Activated CD4-positive, alpha-beta T cell treated with anti-CD3 and anti-CD28 coated beads, Interleukin-2, amount 10 ng/mL, durations not matched to agents 24 days and 14 days (primary cell): Measurements from ENCODE around the gene MRPL1. TPM values are rescaled to one million over a fixed set of nuclear protein-coding genes. Genes with fewer than 3 reads are reported as not detected.

Experiments
- DNase-seq: peaks from one replicate; pipeline ENCODE4 v3.0.0; 2022
- H3K27ac Mint-ChIP-seq: one replicate; pipeline ENCODE4 v1.8.0; 2022; ENCODE audit warnings: mild to moderate bottlenecking, mixed read lengths
- H3K27me3 Mint-ChIP-seq: one replicate; pipeline ENCODE4 v1.8.0; 2022; ENCODE audit warnings: mixed read lengths
- H3K36me3 Mint-ChIP-seq: one replicate; pipeline ENCODE4 v1.8.0; 2022; ENCODE audit warnings: low read depth, mild to moderate bottlenecking, mixed read lengths
- H3K4me1 Mint-ChIP-seq: one replicate; pipeline ENCODE4 v1.8.0; 2021; ENCODE audit warnings: mixed read lengths
- H3K4me3 Mint-ChIP-seq: one replicate; pipeline ENCODE4 v1.8.0; 2022; ENCODE audit warnings: mild to moderate bottlenecking, moderate library complexity, mixed read lengths
- H3K9me3 Mint-ChIP-seq: one replicate; pipeline ENCODE4 v1.8.0; 2021; ENCODE audit warnings: mixed read lengths
- intact Hi-C: fragments of 100-400 bp; cut with micrococcal nuclease; formaldehyde crosslinking; loops from one replicate; pipeline ENCODE4 v1.15.1; 2023
- total RNA-seq: library from RNA; stranded (reverse); gene quantifications from 2 replicates; pipeline ENCODE4 v1.2.3, GENCODE V29; 2022

MRPL1 gene
- total RNA-seq = 65.0 and 72.7 TPM in 2 replicates

DNA sequence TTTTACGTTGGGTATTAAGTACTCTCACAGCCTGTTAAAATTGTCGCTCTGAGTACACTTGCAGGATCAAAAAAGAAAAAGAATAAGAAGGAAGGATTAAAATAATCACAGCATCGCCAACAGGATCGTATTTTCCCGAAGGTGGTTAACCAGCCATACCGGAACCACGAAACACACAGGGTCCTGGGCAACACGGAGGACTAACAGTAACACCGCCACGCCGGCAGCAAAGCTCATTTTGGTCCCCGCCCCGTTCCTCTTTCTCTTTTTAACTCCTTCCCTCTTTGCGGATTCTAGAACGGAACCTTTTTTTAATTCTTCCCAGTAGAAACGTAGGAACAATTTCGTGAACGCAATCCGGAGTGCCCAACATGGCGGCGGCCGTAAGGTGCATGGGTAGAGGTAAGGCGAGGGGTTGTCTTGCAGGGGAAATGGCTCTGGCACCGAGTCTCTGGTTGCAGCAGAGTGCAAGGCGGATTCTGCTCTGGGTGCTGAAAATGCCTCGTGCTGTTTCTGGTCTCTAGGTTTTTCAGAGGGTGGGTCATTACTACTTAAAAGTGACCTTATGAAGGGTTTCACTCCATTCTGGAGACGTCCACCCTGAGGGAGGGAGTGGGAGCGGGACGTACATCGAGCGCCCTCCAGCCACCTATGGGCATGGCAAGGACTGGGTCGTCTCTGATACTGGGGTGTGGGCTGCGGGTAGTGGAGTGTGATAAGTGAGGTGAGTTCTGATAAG is at the start of gene MRPL1:
Gene MRPL1 (plus strand): TSS at position 353 of the 739 bp plus-strand sequence. CDS start 19 bp downstream, at position 372.
- peaks cover 4% of the 10 kb centered on the region for H3K27me3 Mint-ChIP-seq
- peaks cover 5% of the 10 kb centered on the region for H3K9me3 Mint-ChIP-seq
- intact Hi-C loops = loop anchor here (1.0 to 5.0 kb wide), 7 partner anchors 8 to 786 kb away; no protein-coding TSS in a partner anchor
- peaks cover 47% of the 10 kb centered on the region for H3K4me1 Mint-ChIP-seq
- H3K27ac Mint-ChIP-seq = peak within 1 kb of the TSS; percentile 100
- peak; percentile 96 for DNase-seq
- peak within 1 kb of the TSS; percentile 98 for H3K4me3 Mint-ChIP-seq
- H3K36me3 Mint-ChIP-seq = peaks cover 22% of the 10 kb centered on the region

DNA sequence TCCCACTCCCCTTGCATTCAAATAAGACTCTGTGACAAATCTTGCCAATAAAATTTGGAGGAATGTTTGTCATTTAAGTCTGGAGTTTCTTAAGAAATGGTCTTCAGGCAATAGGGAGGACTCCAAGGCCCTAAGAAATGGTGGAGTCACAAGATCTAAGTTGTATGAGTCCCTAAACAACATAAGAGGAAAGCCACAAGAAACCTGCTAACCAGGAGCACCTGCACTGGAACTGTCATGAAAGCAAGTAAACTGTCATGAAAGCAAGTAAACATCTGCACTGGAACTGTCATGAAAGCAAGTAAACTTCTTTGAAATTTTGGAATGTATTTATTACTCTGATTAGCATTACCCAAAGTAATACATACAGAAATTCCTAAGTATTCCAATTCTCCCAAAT is 47.0 kb upstream of the MRPL1 start:
- H3K4me1 Mint-ChIP-seq = peaks cover 43% of the 10 kb centered on the region
- H3K9me3 Mint-ChIP-seq = no peaks in the 10 kb centered on the region
- DNase-seq = peak; percentile 62
- peaks cover 49% of the 10 kb centered on the region for H3K36me3 Mint-ChIP-seq
- H3K4me3 Mint-ChIP-seq = peak overlapping the region; percentile 37
- H3K27me3 Mint-ChIP-seq = peaks cover 1% of the 10 kb centered on the region
- H3K27ac Mint-ChIP-seq = peak overlapping the region; percentile 6
- intact Hi-C loops = loop anchor here (5.0 kb wide), 1 partner anchor 242 kb away; the partner anchor contains the start of gene FRAS1

DNA sequence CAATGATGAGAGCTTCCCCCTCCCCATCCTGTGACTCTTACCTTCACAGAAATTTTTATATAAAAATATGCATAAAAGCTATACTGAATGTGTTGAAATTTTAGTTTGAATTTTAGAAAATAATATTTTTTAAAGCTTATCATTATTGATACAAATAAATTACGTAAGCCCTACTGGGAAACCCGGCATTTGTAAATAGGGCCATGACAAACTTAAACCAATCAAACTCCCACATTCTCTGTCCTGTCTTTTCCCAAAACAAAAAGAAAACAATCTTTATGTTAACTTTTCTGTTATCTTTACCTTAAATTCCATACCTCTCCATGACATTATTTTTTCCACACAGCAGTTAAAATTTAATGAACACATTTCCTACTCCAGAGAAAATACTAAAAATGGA is 46.1 kb upstream of the MRPL1 start:
- no peaks in the 10 kb centered on the region for H3K9me3 Mint-ChIP-seq
- peaks cover 46% of the 10 kb centered on the region for H3K4me1 Mint-ChIP-seq
- peaks cover 42% of the 10 kb centered on the region for H3K36me3 Mint-ChIP-seq
- no peak overlapping the region for H3K27ac Mint-ChIP-seq
- peaks cover 1% of the 10 kb centered on the region for H3K27me3 Mint-ChIP-seq
- peak overlapping the region; percentile 54 for H3K4me3 Mint-ChIP-seq
- intact Hi-C loops = loop anchor here (5.0 kb wide), 1 partner anchor 241 kb away; the partner anchor contains the start of gene FRAS1
- no peak for DNase-seq

DNA sequence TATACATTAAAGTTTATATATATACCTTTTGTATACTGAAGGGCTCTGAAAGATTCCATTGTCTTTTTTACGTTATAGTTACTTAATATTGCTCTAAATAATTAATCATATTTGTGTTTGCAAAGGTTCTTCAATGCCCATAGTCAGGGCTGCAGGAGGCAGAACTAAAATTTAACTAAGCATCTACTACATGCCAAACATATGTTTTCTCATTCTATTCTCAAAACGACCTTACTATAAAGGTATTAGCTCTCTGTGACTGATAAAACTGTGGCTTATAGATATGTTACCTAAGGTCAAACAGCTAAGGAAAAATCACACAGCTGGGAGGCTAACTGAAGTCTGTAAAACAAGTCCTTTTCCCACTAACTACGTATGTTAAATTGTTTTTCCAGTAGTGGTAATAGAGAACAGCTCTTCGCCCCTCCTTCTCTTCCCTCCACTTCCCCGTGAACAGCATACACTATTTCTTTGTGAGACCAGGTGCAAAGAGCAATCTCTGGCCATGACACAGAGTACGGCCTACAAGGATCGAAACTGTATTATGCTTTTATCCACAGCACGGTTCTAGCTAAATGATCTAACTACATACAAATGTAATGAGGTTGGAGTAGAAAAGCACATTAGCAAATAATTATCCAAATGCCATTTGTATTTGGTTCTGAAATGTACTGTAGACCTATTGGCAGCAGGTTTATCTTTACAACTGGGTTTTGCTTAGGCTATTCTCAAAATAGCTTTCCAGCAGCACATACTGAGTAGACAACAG is 45.1 kb upstream of the MRPL1 start:
- Mint-ChIP-seq H3K27me3 (peaks cover 1% of the 10 kb centered on the region), H3K27ac (peak overlapping the region; percentile 97), H3K4me1 (peaks cover 48% of the 10 kb centered on the region), H3K36me3 (peaks cover 41% of the 10 kb centered on the region), H3K4me3 (peak overlapping the region; percentile 82), H3K9me3 (no peaks in the 10 kb centered on the region)
- DNase-seq = peak; percentile 69
- intact Hi-C loops = loop anchor here (1.0 to 5.0 kb wide), 3 partner anchors 16 to 240 kb away; partner anchors contain the start of gene FRAS1

DNA sequence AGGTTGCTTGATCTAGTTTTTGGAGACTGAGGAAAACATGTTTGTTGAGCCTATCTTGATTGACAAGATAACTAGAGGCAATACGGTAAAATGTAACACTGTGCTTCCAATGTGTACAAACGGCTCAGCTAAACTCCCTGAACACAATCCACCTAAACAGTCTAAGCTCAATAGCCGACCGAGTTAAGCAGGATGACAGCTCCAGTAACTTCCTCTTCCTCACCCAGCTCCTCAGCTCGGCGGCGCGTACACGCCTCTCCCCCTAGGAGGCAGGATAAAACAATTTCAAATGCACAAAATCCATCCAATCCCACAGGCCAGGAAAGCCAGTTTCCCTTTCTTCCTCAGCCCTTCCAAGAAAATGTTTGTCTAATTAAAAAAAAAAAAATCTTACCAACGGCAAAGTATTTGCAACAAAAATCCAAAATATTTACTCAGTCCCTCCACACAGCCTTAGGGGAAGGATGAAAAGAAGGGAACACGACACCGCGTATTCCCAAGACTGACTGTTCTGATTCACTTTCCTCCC is 44.5 kb upstream of the MRPL1 start:
- peaks cover 40% of the 10 kb centered on the region for H3K36me3 Mint-ChIP-seq
- peak overlapping the region; percentile 97 for H3K27ac Mint-ChIP-seq
- H3K9me3 Mint-ChIP-seq = no peaks in the 10 kb centered on the region
- peaks cover 1% of the 10 kb centered on the region for H3K27me3 Mint-ChIP-seq
- DNase-seq = peak; percentile 86
- peak overlapping the region; percentile 82 for H3K4me3 Mint-ChIP-seq
- peaks cover 48% of the 10 kb centered on the region for H3K4me1 Mint-ChIP-seq
- intact Hi-C loops = loop anchor here (2.0 to 5.0 kb wide), 2 partner anchors 83 to 239 kb away; partner anchors contain the start of gene FRAS1

DNA sequence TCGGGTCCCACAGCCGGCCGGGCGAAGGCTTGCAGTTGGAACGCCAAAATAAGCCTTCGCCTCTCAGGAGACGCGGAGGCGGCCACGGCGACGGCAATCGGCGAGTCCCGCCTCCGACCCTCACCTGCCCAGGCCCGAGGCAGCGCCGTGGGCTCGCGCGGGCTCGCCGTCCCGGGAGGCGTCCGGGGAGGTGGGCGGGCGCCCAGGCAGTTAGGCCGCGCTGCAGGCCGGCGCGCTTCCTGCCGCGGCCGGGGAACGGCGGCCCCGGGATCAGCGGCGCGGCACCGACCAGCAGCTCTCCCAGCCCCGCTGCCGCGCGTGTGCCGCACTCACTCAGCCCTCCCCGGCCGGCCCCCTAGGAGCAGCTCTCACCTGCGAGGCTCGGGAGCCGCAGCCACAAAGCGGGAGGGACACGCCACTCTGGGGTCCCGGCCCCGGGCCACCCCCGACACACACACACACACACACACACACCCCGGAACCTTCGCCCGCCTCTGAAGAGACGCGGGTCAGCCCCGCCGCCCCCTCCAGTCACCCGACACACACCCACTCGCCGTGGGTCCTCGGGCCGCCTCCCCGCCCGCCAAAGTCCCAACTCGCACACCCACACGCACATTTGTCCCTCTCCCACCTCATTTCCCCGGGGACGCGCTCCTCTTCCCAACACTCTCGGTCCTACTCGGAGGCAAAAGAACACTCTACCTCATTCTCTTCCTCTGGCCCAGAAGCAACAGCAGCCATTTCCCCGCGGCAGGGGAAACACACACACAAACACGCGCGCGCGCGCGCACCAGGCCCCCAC is 43.8 kb upstream of the MRPL1 start, which contains the start of gene CNOT6L:
Gene CNOT6L (minus strand): TSS at position 767 of the 802 bp plus-strand sequence. CDS start 60 bp downstream, at position 707.
- peaks cover 1% of the 10 kb centered on the region for H3K27me3 Mint-ChIP-seq
- intact Hi-C loops = loop anchor here (2.0 to 5.0 kb wide), 2 partner anchors 84 to 238 kb away; partner anchors contain the start of gene FRAS1
- DNase-seq = peak; percentile 94
- H3K27ac Mint-ChIP-seq = peak within 1 kb of the TSS; percentile 100
- peaks cover 44% of the 10 kb centered on the region for H3K4me1 Mint-ChIP-seq
- H3K4me3 Mint-ChIP-seq = peak within 1 kb of the TSS; percentile 99
- H3K36me3 Mint-ChIP-seq = peaks cover 36% of the 10 kb centered on the region
- H3K9me3 Mint-ChIP-seq = no peaks in the 10 kb centered on the region

DNA sequence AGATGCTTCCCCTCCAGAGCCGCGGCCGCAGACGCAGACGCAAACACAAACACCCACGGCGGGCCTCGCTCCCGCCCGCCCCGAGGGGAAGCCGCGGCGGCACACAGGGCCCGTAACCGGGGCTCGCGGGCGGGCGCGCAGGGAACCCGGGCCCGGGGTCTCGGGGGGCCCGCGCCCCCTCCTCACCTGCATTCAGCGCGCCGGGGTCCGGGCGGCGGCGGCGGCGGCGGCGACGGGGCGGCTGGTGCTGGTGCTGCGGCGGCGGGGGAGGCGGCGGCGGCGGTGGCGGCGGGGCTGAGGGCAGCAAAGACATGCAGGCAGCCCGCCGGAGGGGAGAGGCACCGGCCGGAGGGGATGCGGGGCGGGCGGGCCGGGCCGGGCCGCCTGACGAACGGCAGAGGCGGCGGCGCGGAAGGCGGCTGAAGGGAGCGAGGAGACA is 43.2 kb upstream of the MRPL1 start:
- peak overlapping the region; percentile 100 for H3K27ac Mint-ChIP-seq
- intact Hi-C loops = loop anchor here (2.0 to 5.0 kb wide), 2 partner anchors 85 to 238 kb away; partner anchors contain the start of gene FRAS1
- DNase-seq = no peak
- H3K36me3 Mint-ChIP-seq = peaks cover 33% of the 10 kb centered on the region
- peaks cover 40% of the 10 kb centered on the region for H3K4me1 Mint-ChIP-seq
- H3K27me3 Mint-ChIP-seq = peaks cover 1% of the 10 kb centered on the region
- no peaks in the 10 kb centered on the region for H3K9me3 Mint-ChIP-seq
- H3K4me3 Mint-ChIP-seq = peak overlapping the region; percentile 99

DNA sequence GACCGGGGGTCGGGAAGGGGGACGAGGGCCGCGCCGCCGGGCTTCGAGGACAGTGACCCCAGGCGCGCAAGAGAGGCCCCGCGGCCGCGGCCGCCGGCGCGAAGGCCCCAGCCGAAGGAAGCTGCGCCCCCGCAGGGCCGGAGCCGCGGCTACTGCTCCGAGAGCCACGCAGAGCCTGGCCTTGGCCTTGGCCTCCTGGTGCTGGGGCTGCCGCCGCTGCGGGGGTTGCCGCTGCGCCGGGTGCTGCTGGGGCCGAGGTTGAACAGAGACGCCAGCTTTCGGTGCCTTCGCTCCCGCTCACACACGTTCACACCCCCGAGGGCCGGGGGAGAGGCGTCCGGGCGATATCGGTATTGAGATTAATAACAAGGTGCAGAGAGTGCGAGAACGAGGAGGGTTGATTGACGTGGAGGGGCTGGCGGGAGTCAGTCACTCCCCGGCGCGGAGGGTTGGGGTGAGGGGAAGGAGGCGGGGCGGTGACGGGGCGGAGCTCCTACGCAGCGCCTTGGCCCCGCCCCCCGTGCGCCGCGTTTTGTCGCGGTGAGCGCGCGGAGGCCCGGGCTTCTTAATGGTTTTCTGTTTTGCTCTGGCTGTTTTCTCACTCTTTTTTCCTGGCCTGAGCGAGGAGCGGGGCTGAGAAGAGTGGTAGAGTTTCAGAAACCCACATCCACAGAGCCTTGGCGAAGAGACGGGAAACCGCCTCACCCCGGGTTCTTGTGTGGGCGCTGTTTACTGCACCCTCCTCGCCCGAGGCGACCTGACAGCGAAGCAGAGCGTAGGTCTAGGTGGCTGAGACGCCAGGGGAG is 42.6 kb upstream of the MRPL1 start:
- Mint-ChIP-seq H3K4me3 (peak overlapping the region; percentile 97), H3K27me3 (peaks cover 1% of the 10 kb centered on the region), H3K27ac (peak overlapping the region; percentile 100), H3K36me3 (peaks cover 29% of the 10 kb centered on the region), H3K9me3 (no peaks in the 10 kb centered on the region), H3K4me1 (peaks cover 38% of the 10 kb centered on the region)
- DNase-seq = peak; percentile 98
- intact Hi-C loops = loop anchor here (1.0 to 10.0 kb wide), 8 partner anchors 33 to 955 kb away; partner anchors contain the start of genes BMP2K, CCNI, FRAS1 and MRPL1

DNA sequence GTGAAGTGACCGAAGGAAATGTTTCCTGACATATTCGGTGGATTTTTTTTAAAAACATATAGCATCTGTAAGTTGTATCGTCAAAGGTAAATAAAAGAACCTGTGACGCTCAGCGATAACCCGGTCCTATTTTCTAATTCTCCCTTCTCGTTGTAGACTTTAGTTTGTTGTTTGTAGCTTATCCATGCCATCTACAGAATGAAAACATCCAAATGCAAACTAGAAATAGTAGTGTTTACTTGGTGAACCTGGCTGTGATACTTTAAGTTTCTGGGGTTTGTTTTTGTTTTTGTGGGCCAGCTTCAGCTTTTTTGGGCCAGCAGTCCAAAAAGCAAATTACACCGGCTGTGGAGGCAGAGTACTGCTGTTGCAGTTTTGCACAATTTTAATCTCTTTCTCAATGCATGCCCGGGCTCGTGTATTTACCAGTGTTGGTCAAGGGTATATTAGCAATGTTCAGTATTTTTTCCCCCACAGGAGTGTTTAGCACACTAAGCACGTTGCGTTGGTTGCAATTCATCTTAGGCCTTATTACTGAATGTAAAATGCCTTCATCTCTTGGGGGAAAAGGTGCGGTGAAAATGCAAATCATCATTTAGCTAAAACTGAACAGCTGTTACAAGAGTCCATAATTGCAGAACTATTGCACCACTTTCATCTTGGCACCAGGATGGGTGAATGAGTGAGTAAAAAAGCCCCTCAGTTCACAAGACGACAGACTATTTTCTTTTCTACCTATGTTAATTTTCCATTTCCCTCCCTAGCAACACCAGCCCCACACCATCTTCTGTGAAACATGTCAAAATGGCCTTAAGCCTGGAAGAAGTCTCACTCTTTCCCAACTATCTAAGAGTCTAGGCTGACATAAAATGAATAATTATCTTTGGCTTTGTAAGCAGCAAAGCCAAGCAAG is 41.7 kb upstream of the MRPL1 start:
- Mint-ChIP-seq H3K27ac (peak overlapping the region; percentile 100), H3K4me1 (peaks cover 30% of the 10 kb centered on the region), H3K9me3 (no peaks in the 10 kb centered on the region), H3K4me3 (peak overlapping the region; percentile 97), H3K27me3 (peaks cover 1% of the 10 kb centered on the region), H3K36me3 (peaks cover 23% of the 10 kb centered on the region)
- intact Hi-C loops = loop anchor here (1.0 to 10.0 kb wide), 7 partner anchors 22 to 954 kb away; partner anchors contain the start of genes BMP2K, CCNI and MRPL1
- peak; percentile 71 for DNase-seq

DNA sequence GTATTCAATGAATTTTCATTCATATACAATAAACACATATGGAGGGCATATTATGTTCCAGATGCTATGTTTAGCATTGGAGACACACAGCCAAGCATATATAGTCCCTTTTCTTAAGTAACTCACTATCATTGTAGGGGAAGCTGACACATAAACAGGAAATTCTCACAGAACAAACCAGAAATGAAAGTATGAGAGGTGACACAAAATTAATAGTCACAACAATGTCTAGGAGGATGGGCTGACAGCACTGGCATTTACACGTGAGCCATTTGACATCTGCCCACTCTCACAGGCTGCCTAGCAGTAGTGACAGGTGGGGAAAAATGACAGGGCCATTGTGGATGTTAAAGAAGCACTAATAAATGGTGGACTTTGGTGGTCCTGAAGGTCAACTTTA is 40.9 kb upstream of the MRPL1 start:
- Mint-ChIP-seq H3K4me3 (peak overlapping the region; percentile 97), H3K36me3 (peaks cover 21% of the 10 kb centered on the region), H3K27ac (peak overlapping the region; percentile 100), H3K9me3 (no peaks in the 10 kb centered on the region), H3K4me1 (peaks cover 29% of the 10 kb centered on the region), H3K27me3 (peaks cover 1% of the 10 kb centered on the region)
- DNase-seq = peak; percentile 79
- intact Hi-C loops = loop anchor here (1.0 to 10.0 kb wide), 5 partner anchors 22 to 953 kb away; partner anchors contain the start of genes BMP2K and CCNI

DNA sequence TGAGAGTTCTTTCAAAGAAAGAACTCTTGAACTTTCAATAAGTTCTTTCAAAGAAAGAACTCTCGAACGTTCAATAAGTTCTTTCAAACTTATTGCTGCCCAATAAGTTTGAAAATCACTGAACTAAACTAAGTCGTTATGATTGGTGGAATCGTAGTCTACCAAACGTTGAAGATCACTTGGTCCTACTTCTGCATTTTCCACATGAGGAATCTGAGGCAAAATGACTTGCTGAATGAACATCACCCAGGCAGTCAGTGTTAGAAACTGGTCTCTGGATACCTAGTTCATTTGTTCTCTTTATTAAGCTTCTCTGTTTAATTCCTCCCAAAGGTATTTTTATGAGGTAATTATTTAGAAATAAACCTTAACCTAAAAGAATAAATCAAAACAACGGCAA is 36.4 kb upstream of the MRPL1 start:
- Mint-ChIP-seq H3K27me3 (no peaks in the 10 kb centered on the region), H3K27ac (no peak overlapping the region), H3K4me3 (no peak overlapping the region), H3K36me3 (peaks cover 2% of the 10 kb centered on the region), H3K9me3 (no peaks in the 10 kb centered on the region), H3K4me1 (peaks cover 22% of the 10 kb centered on the region)
- DNase-seq = peak; percentile 25
- intact Hi-C loops = loop anchor here (10.0 kb wide), 1 partner anchor 949 kb away; the partner anchor contains the start of gene BMP2K
